NCI-H460 (cell line): ENCODE data around the gene HDHD2. TPM values are rescaled to one million over a fixed set of nuclear protein-coding genes. Genes with fewer than 3 reads are reported as not detected.

Source experiments
- DNase-seq: peaks from one replicate; pipeline ENCODE4 v3.0.0-alpha.2; 2016; ENCODE audit warnings: low read depth; ENCODE audit errors: extremely low read depth
- small RNA-seq, 2 experiments: library from RNA; depleted of rRNA; stranded (forward); fragments of <200 nt; gene quantifications; one replicate each; pipeline ENCODE3, GENCODE V24; 2014
- total RNA-seq: library from RNA; depleted of rRNA; stranded (reverse); fragments of >200 nt; shearing (Covaris generic); gene quantifications from 2 replicates; pipeline ENCODE4 v1.2.3, GENCODE V29; 2014; rRNA removed

The HDHD2 gene
- total RNA-seq, 1 experiment from 2014 or later, result 17.0 TPM

DNA sequence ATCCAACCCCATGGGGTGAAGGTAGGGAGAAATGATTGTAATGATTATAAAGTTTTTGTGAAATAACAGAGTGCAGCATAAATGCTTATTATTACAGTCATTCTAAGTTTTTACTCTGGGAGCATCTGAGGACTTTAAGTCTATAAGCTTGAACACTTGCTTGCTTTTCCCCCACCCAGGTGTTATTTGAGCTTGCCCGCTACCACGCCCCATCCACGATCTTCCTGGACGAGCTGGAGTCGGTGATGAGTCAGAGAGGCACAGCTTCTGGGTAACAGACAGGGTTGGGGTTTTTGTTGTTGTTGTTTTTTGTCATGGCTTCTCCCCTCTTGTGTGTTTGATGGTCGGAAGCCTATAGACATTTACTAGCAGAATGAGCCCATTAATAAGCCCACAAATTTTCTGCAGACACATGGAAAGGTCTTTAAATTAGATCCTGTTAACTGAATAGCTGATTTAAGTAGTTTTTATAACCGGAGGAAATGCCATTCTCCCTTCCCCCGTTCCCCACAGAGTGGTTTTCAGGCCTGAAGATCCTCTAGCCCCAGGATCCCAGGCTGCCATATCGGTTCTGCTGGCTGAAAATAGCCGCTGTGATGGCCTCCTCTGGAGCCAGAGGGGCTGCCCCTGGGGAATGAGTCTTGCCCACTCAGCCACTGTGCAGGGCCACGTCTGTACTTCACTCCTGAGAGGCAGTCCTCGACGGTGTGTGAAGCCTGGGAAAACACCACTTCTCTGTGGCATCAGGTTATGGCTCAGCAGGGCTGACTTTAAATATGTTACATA, 75.0 kb downstream of the HDHD2 start:
- peak; percentile 5 for DNase-seq

DNA sequence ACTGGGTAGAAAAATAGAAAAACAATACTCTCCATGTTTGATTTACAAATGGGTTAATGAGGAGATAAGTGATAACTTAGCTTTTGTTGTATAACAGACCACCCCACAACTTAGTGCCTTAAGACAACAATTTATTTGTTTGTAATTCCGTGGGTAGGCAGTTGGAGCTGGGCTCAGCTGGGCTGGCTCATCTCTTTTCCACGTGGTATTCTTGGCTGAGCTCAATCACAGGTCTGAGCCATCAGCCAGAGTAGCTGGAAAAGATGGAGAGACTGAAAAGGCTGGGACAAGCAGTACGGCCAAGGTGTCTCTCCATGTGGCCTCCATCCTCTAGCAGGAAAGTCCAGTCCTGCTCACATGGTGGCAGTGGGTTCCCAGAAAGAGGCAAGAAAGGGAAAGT, 82.7 kb downstream of the HDHD2 start:
- no peak for DNase-seq

DNA sequence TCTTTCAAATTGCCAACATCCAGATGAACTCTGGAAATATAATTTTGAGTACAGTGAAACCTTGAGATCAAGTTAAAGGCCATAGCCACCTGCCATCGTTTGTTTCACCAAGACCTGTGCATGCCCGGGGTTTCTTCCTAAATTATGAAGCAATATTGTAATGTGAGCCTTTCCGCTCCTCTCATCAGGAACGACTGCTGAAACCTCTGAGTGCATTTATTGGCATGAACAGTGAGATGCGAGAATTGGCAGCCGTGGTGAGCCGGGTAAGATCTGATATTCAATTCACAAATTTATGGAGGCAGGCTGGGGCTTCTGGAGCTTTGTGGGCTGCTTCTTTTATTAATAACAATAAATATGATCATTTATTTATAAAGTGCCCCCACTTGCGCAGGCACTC, 87.2 kb downstream of the HDHD2 start:
- no peak for DNase-seq

DNA sequence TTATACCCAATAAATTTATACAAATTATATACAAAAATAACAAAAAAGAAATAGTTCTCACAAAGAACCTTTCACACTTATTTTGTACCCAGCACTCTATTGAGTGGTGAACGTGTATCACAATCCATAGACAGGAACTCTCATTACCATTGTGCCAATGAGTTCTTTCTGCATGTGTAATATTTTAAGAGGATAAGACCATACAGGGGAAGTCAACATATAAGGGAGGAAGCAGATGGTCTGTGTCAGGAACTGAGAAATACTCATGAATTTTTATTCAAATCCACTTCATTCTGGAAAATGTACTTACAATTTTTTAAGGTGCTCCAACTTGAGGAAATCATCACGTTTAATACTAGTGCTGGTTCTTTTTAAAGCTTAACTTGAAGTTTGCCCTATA, 87.8 kb downstream of the HDHD2 start:
- DNase-seq, result no peak

Small RNA genes within 50 kb of the gene (small RNA-seq; reads per million reads assigned to genes)
- 0 reads per million in 2 experiments for gene AC012254.4

Other genes starting within 250 kb of the HDHD2 start
- 14.4 and 15.8 TPM in 2 replicates for gene PIAS2, start 233.0 kb downstream of the HDHD2 start, total RNA-seq
- 0.87 and 1.0 TPM in 2 replicates for gene KATNAL2, start 232.9 kb downstream of the HDHD2 start, total RNA-seq
- not detected in 2 replicates for gene ELOA2, start 114.9 kb downstream of the HDHD2 start, total RNA-seq
- 31.2 and 31.7 TPM in 2 replicates for gene IER3IP1, start 25.9 kb upstream of the HDHD2 start, total RNA-seq
- not detected in 2 replicates for gene SKOR2, start 101.2 kb upstream of the HDHD2 start, total RNA-seq